MM.1S (cell line): Measurements from ENCODE around the gene PLA2G3.

Experiments
- EZH2 ChIP-seq: fragments of 300-600 bp; sonication (generic); optimal IDR thresholded peaks from 2 replicates; pipeline ENCODE3; 2017; ENCODE audit warnings: low read depth, mild to moderate bottlenecking, antibody characterized with exemption, low read length, mixed read lengths
- EZH2phosphoT487 ChIP-seq: fragments of 300-600 bp; sonication (generic); IDR thresholded peaks from 2 replicates; pipeline ENCODE4 v1.6.1; 2018; ENCODE audit warnings: antibody characterized with exemption, low read length
- TF ChIP-seq, protein P1 (sequence below): fragments of 300-600 bp; sonication (generic); IDR thresholded peaks from 2 replicates; pipeline ENCODE4 v1.5.1; 2016; ENCODE audit warnings: antibody characterized with exemption, low read length, mixed read lengths

DNA sequence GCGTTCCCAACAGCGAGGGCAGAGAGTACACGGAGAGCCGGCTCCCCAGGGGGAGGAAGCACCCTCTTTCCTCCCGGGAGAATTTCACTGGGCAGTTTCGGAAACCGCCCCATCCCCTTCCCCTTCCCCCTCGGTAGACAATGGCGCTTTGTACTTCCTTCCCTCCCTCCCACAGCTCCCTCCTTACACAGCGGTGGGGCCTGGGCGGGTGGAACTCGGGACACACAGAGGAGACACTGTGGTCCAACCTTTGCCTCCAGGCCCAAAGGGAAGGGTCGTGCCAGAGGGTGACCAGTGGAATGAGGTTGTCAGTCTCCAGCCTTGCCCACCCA, 54.8 kb downstream of the PLA2G3 start:
- TF ChIP-seq, protein P1, sequence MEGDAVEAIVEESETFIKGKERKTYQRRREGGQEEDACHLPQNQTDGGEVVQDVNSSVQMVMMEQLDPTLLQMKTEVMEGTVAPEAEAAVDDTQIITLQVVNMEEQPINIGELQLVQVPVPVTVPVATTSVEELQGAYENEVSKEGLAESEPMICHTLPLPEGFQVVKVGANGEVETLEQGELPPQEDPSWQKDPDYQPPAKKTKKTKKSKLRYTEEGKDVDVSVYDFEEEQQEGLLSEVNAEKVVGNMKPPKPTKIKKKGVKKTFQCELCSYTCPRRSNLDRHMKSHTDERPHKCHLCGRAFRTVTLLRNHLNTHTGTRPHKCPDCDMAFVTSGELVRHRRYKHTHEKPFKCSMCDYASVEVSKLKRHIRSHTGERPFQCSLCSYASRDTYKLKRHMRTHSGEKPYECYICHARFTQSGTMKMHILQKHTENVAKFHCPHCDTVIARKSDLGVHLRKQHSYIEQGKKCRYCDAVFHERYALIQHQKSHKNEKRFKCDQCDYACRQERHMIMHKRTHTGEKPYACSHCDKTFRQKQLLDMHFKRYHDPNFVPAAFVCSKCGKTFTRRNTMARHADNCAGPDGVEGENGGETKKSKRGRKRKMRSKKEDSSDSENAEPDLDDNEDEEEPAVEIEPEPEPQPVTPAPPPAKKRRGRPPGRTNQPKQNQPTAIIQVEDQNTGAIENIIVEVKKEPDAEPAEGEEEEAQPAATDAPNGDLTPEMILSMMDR: no peak
- TF ChIP-seq EZH2: no peak
- TF ChIP-seq EZH2phosphoT487: no peak
